HCT116 (cell line): ENCODE data around the gene PCP2. TPM values are rescaled to one million over a fixed set of nuclear protein-coding genes. Genes with fewer than 3 reads are reported as not detected.
A peak's percentile ranks its signal among the peaks of the same experiment; 100 is the strongest.

ENCODE experiments used
- ATAC-seq: fragments of 200-7000 bp; cut with Tn5 transposase; 2 replicates; pipeline ENCODE4 v1.9.1; 2020; ENCODE audit warnings: mild to moderate bottlenecking, moderate library complexity
- BruUV-seq: library from RNA; stranded (reverse); fragments of 400-500 nt; replicated peaks from 2 replicates; lab custom pipeline; 2021; lab: Mats Ljungman, UMichigan
- CTCF ChIA-PET: fragments of 300-600 bp; sonication (Branson Sonifier 250); formaldehyde crosslinking; loops from one replicate; lab custom pipeline; 2021; ENCODE audit warnings: antibody characterized with exemption; lab: Charles Lee
- POLR2A ChIA-PET: fragments of 300-600, 350-600 bp; sonication (Branson Sonifier 250); formaldehyde crosslinking; loops from one replicate; lab custom pipeline; 2021; ENCODE audit warnings: antibody characterized with exemption; lab: Charles Lee
- RAD21 ChIA-PET, 2 experiments: fragments of 300-600 bp; sonication (Branson Sonifier 250); formaldehyde crosslinking; loops; one replicate each; lab custom pipeline; 2023; ENCODE audit warnings: low total read pairs in 2 of 2; ENCODE audit not compliant: uncharacterized antibody in 2 of 2, unreplicated experiment in 2 of 2, low non-redundant PET in 1 of 2; lab: Charles Lee
- DNase-seq: peaks from one replicate; pipeline ENCODE4 v3.0.0-alpha.2; 2010; ENCODE audit warnings: low read depth, low spot score
- H2AFZ ChIP-seq: fragments of 200-600 bp; shearing (Covaris generic), sonication (generic); 2 replicates; pipeline ENCODE4 v1.6.1; 2017; ENCODE audit warnings: low read depth, mixed run types, mixed read lengths, antibody characterized with exemption, low read length; ENCODE audit not compliant: poor library complexity, severe bottlenecking
- H3K27ac ChIP-seq: 2 replicates; pipeline ENCODE4 v1.5.1; 2012; ENCODE audit warnings: low read depth, low read length
- H3K27me3 ChIP-seq: fragments of 200-600 bp; sonication (generic); 2 replicates; pipeline ENCODE4 v1.6.1; 2016; ENCODE audit warnings: mixed run types, low read length, mixed read lengths; ENCODE audit not compliant: insufficient read depth
- H3K36me3 ChIP-seq, 2 experiments: fragments of 200-500 bp in 1 of 2; fragments of 200-600 bp in 1 of 2; sonication (Bioruptor generic) in 1 of 2; sonication (generic) in 1 of 2; 2 replicates each; pipeline versions ENCODE4 v1.5.1 to v1.6.1; 2014 to 2016; ENCODE audit warnings: low read length in 2 of 2, inconsistent platforms in 1 of 2, mixed read lengths in 1 of 2, mixed run types in 1 of 2; ENCODE audit not compliant: insufficient read depth in 2 of 2, control insufficient read depth in 1 of 2
- H3K4me1 ChIP-seq, 2 experiments: fragments of 200-600 bp in 1 of 2; sonication (generic) in 1 of 2; 2 replicates each; pipeline versions ENCODE4 v1.5.1 to v1.6.1; 2012 to 2017; ENCODE audit warnings: low read length in 2 of 2, inconsistent platforms in 1 of 2, mild to moderate bottlenecking in 1 of 2, mixed read lengths in 1 of 2, mixed run types in 1 of 2, moderate library complexity in 1 of 2; ENCODE audit not compliant: insufficient read depth in 2 of 2, control insufficient read depth in 1 of 2
- H3K4me2 ChIP-seq: fragments of 200-600 bp; sonication (generic); 2 replicates; pipeline ENCODE4 v1.6.1; 2017; ENCODE audit warnings: mixed run types, low read length, mixed read lengths
- H3K4me3 ChIP-seq, 2 experiments: fragments of 200-600 bp in 1 of 2; sonication (generic) in 1 of 2; replicated peaks in 1 of 2; 2 replicates each; pipeline ENCODE4 v1.5.1; 2011 to 2016; ENCODE audit warnings: low read length in 2 of 2, control low read depth in 1 of 2, low read depth in 1 of 2, mild to moderate bottlenecking in 1 of 2, mixed read lengths in 1 of 2, mixed run types in 1 of 2
- H3K79me2 ChIP-seq: fragments of 200-600 bp; sonication (generic); 2 replicates; pipeline ENCODE4 v1.6.1; 2017; ENCODE audit warnings: mild to moderate bottlenecking, mixed run types, low read length, moderate library complexity, mixed read lengths; ENCODE audit not compliant: insufficient read depth
- H3K9ac ChIP-seq: fragments of 200-600 bp; sonication (generic); 2 replicates; pipeline ENCODE4 v1.6.1; 2016; ENCODE audit warnings: low read length, mixed read lengths
- H3K9me2 ChIP-seq: fragments of 200-600 bp; sonication (generic), shearing (Covaris generic); 2 replicates; pipeline ENCODE4 v1.6.1; 2017; ENCODE audit warnings: mixed run types, mild to moderate bottlenecking, moderate library complexity; ENCODE audit not compliant: insufficient read depth
- H3K9me3 ChIP-seq, 2 experiments: fragments of 200-500 bp in 1 of 2; fragments of 200-600 bp in 1 of 2; sonication (Bioruptor generic) in 1 of 2; sonication (generic) in 1 of 2; 2 replicates each; pipeline ENCODE4 v1.6.1; 2014 to 2017; ENCODE audit warnings: low read length in 2 of 2, mixed read lengths in 2 of 2, inconsistent platforms in 1 of 2, low read depth in 1 of 2, mild to moderate bottlenecking in 1 of 2, mixed run types in 1 of 2, moderate library complexity in 1 of 2; ENCODE audit not compliant: control insufficient read depth in 1 of 2, insufficient read depth in 1 of 2
- H4K20me1 ChIP-seq: fragments of 200-600 bp; sonication (generic), shearing (Covaris generic); 2 replicates; pipeline ENCODE4 v1.6.1; 2017; ENCODE audit warnings: mixed run types, mild to moderate bottlenecking, moderate library complexity; ENCODE audit not compliant: insufficient read depth
- CEBPB ChIP-seq: IDR thresholded peaks from 2 replicates; pipeline ENCODE4 v1.6.1; 2012; ENCODE audit warnings: low read depth
- EGR1 ChIP-seq: IDR thresholded peaks from 2 replicates; pipeline ENCODE4 v1.6.1; 2012; ENCODE audit warnings: low read depth
- ELF1 ChIP-seq: IDR thresholded peaks from 2 replicates; pipeline ENCODE4 v1.6.1; 2012; ENCODE audit warnings: low read depth, borderline replicate concordance
- EZH2 ChIP-seq: fragments of 200-600 bp; sonication (generic); IDR thresholded peaks from 2 replicates; pipeline ENCODE4 v1.6.1; 2017; ENCODE audit warnings: antibody characterized with exemption, mixed run types
- EZH2phosphoT487 ChIP-seq: fragments of 200-600 bp; IDR thresholded peaks from 2 replicates; pipeline ENCODE4 v1.6.1; 2018; ENCODE audit warnings: antibody characterized with exemption, borderline replicate concordance
- FOSL1 ChIP-seq: IDR thresholded peaks from 2 replicates; pipeline ENCODE4 v1.6.1; 2012; ENCODE audit warnings: low read depth
- JUND ChIP-seq: IDR thresholded peaks from 2 replicates; pipeline ENCODE4 v1.6.1; 2012
- POLR2A ChIP-seq: IDR thresholded peaks from 2 replicates; pipeline ENCODE4 v1.7.0; 2011; ENCODE audit warnings: borderline replicate concordance; ENCODE audit not compliant: insufficient read depth, insufficient read length; ENCODE audit errors: extremely low read depth
- POLR2AphosphoS5 ChIP-seq: IDR thresholded peaks from 2 replicates; pipeline ENCODE4 v1.6.1; 2011; ENCODE audit warnings: mild to moderate bottlenecking, low read depth, low read length, moderate library complexity
- RAD21 ChIP-seq: IDR thresholded peaks from 2 replicates; pipeline ENCODE4 v1.6.1; 2012; ENCODE audit warnings: low read depth, mild to moderate bottlenecking
- SIN3A ChIP-seq: IDR thresholded peaks from 2 replicates; pipeline ENCODE4 v1.6.1; 2012; ENCODE audit warnings: low read depth
- SP1 ChIP-seq: IDR thresholded peaks from 2 replicates; pipeline ENCODE4 v1.6.1; 2012; ENCODE audit warnings: low read depth
- SRF ChIP-seq: IDR thresholded peaks from 2 replicates; pipeline ENCODE4 v1.6.1; 2012; ENCODE audit warnings: low read depth
- TCF7L2 ChIP-seq: IDR thresholded peaks from 2 replicates; pipeline ENCODE4 v1.7.0; 2011; ENCODE audit warnings: borderline replicate concordance, inconsistent platforms; ENCODE audit not compliant: insufficient read depth, insufficient read length; ENCODE audit errors: extremely low read depth
- YY1 ChIP-seq: IDR thresholded peaks from 2 replicates; pipeline ENCODE4 v1.6.1; 2011; ENCODE audit warnings: low read length, low read depth, moderate library complexity, mild to moderate bottlenecking; ENCODE audit not compliant: insufficient replicate concordance; ENCODE audit errors: extremely low read depth
- ZFX ChIP-seq: fragments of 450-650 bp; IDR thresholded peaks from 2 replicates; pipeline ENCODE4 v1.6.1; 2017
- intact Hi-C: fragments of 100-400 bp; cut with micrococcal nuclease; formaldehyde crosslinking; loops from 2 replicates; pipeline ENCODE4 v1.10.0; 2022
- total RNA-seq: library from RNA; stranded (reverse); gene quantifications from one replicate; pipeline ENCODE4 v1.2.1, GENCODE V29; 2021; ENCODE audit not compliant: unreplicated experiment
- TF ChIP-seq, protein P1 (sequence below), 3 experiments: fragments of 200-600 bp in 1 of 3; sonication (generic) in 1 of 3; IDR thresholded peaks in 2 of 3; conservative IDR thresholded peaks in 1 of 3; 2 replicates each; pipeline ENCODE4 v1.5.1; 2012 to 2017; ENCODE audit warnings: low read depth in 2 of 3, low read length in 2 of 3, antibody characterized with exemption in 1 of 3, borderline replicate concordance in 1 of 3, control low read depth in 1 of 3, mild to moderate bottlenecking in 1 of 3, mixed read lengths in 1 of 3, mixed run types in 1 of 3, moderate library complexity in 1 of 3; ENCODE audit not compliant: insufficient read depth in 1 of 3
- TF ChIP-seq, protein P2 (sequence below): IDR thresholded peaks from 2 replicates; pipeline ENCODE4 v1.6.1; 2011; ENCODE audit warnings: mild to moderate bottlenecking, low read length, moderate library complexity; ENCODE audit not compliant: insufficient replicate concordance; ENCODE audit errors: extremely low read depth
- TF ChIP-seq, protein P3 (sequence below): IDR thresholded peaks from 2 replicates; pipeline ENCODE4 v1.6.1; 2012; ENCODE audit warnings: low read depth
- TF ChIP-seq, protein P4 (sequence below): IDR thresholded peaks from 2 replicates; pipeline ENCODE4 v1.6.1; 2012

PCP2 gene
- total RNA-seq, 1 experiment from 2014 or later, result 0.32 TPM

DNA sequence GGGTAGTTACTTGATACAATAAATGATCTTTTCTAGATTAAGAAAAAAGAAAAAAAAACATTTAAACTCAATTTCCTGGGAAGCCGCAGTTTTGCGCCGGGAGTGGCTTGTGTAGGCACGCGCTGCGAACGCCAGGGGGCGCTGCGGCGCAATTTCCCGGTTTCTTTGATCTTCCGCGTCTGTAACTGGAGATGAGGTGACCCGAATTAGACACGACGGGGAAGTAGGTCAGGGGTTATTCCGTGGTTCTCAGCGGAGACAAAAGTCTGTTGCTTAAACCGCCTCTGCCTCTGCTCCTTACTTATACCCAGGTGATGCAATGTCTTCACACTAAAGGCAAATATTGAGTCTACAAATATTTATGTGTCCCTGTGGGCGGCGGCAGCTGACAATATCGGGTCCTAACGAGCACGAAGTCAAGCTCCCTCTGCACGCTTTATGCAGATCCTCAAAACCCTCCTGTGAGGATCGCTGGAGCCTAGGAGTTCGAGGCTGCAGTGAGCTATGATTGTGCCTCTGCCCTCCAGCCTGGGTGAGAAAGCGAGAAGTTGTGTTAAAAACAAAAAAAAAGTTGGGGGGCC is 18.6 kb upstream of the PCP2 start:
- H3K27me3 ChIP-seq, result no peaks in the 10 kb centered on the region
- no peaks in the 10 kb centered on the region for H3K9me2 ChIP-seq
- H3K4me2 ChIP-seq, result peak overlapping the region; percentile 74
- ATAC-seq (peak; percentile 83), DNase-seq (peak; percentile 74)
- peak overlapping the region; percentile 32; the same call in 1 of the 2 replicates for H3K27ac ChIP-seq
- BruUV-seq, result no TSS peak
- no peaks in the 10 kb centered on the region for H3K9me3 ChIP-seq
- H3K9ac ChIP-seq, result peak overlapping the region; percentile 23; the same call in 1 of the 2 replicates
- 0 out of 4 replicates have a peak, but pooled peaks cover 0 to 3% of the 10 kb centered on the region in 2 experiments for H3K36me3 ChIP-seq
- H3K4me3 ChIP-seq, result peak overlapping the region; percentile 15 to 49
- ChIA-PET RAD21 (no interaction called here), CTCF (interaction anchor here (0.7 to 1.6 kb wide), 6 partner anchors 9 to 147 kb away, joined by 3 to 8 read pairs (median 4); partner anchors contain the start of genes RETN and TRAPPC5), POLR2A (interaction anchor here (1.6 kb wide), 1 partner anchor 29 kb away, joined by 3 read pairs; the partner anchor contains the start of gene TRAPPC5)
- peak overlapping the region; percentile 95 for H2AFZ ChIP-seq
- no peaks in the 10 kb centered on the region for H4K20me1 ChIP-seq
- H3K4me1 ChIP-seq, result peaks cover 3 to 12% of the 10 kb centered on the region in 2 experiments
- intact Hi-C loops, result loop anchor here (1.0 kb wide), 1 partner anchor 147 kb away; no protein-coding TSS in a partner anchor
- H3K79me2 ChIP-seq, result no peaks in the 10 kb centered on the region
- no peak for TF ChIP-seq SRF
- TF ChIP-seq, protein P1, sequence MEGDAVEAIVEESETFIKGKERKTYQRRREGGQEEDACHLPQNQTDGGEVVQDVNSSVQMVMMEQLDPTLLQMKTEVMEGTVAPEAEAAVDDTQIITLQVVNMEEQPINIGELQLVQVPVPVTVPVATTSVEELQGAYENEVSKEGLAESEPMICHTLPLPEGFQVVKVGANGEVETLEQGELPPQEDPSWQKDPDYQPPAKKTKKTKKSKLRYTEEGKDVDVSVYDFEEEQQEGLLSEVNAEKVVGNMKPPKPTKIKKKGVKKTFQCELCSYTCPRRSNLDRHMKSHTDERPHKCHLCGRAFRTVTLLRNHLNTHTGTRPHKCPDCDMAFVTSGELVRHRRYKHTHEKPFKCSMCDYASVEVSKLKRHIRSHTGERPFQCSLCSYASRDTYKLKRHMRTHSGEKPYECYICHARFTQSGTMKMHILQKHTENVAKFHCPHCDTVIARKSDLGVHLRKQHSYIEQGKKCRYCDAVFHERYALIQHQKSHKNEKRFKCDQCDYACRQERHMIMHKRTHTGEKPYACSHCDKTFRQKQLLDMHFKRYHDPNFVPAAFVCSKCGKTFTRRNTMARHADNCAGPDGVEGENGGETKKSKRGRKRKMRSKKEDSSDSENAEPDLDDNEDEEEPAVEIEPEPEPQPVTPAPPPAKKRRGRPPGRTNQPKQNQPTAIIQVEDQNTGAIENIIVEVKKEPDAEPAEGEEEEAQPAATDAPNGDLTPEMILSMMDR (IDR thresholded peaks at IDR 0.05 in 2 of 3, conservative IDR thresholded peaks at IDR 0.05 in 1 of 3; ENCODE audit: borderline replicate concordance in 1 of 3, insufficient read depth in 1 of 3, low read depth in 2 of 3, low read length in 2 of 3), result peak; percentile 78 to 96 (median 95)
- no peak; the same call in 1 of the 2 replicates for TF ChIP-seq RAD21
- peak; percentile 65 for TF ChIP-seq YY1
- TF ChIP-seq, protein P2, sequence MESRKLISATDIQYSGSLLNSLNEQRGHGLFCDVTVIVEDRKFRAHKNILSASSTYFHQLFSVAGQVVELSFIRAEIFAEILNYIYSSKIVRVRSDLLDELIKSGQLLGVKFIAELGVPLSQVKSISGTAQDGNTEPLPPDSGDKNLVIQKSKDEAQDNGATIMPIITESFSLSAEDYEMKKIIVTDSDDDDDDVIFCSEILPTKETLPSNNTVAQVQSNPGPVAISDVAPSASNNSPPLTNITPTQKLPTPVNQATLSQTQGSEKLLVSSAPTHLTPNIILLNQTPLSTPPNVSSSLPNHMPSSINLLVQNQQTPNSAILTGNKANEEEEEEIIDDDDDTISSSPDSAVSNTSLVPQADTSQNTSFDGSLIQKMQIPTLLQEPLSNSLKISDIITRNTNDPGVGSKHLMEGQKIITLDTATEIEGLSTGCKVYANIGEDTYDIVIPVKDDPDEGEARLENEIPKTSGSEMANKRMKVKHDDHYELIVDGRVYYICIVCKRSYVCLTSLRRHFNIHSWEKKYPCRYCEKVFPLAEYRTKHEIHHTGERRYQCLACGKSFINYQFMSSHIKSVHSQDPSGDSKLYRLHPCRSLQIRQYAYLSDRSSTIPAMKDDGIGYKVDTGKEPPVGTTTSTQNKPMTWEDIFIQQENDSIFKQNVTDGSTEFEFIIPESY, result no peak
- no peak for TF ChIP-seq EGR1
- no peak for TF ChIP-seq POLR2A
- TF ChIP-seq CEBPB, result no peak
- TF ChIP-seq SP1, result no peak; the same call in none of the 2 replicates
- TF ChIP-seq TCF7L2, result peak; percentile 100
- TF ChIP-seq FOSL1, result no peak
- TF ChIP-seq EZH2phosphoT487, result no peak
- TF ChIP-seq, protein P3, sequence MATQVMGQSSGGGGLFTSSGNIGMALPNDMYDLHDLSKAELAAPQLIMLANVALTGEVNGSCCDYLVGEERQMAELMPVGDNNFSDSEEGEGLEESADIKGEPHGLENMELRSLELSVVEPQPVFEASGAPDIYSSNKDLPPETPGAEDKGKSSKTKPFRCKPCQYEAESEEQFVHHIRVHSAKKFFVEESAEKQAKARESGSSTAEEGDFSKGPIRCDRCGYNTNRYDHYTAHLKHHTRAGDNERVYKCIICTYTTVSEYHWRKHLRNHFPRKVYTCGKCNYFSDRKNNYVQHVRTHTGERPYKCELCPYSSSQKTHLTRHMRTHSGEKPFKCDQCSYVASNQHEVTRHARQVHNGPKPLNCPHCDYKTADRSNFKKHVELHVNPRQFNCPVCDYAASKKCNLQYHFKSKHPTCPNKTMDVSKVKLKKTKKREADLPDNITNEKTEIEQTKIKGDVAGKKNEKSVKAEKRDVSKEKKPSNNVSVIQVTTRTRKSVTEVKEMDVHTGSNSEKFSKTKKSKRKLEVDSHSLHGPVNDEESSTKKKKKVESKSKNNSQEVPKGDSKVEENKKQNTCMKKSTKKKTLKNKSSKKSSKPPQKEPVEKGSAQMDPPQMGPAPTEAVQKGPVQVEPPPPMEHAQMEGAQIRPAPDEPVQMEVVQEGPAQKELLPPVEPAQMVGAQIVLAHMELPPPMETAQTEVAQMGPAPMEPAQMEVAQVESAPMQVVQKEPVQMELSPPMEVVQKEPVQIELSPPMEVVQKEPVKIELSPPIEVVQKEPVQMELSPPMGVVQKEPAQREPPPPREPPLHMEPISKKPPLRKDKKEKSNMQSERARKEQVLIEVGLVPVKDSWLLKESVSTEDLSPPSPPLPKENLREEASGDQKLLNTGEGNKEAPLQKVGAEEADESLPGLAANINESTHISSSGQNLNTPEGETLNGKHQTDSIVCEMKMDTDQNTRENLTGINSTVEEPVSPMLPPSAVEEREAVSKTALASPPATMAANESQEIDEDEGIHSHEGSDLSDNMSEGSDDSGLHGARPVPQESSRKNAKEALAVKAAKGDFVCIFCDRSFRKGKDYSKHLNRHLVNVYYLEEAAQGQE, result no peak
- TF ChIP-seq, protein P4, sequence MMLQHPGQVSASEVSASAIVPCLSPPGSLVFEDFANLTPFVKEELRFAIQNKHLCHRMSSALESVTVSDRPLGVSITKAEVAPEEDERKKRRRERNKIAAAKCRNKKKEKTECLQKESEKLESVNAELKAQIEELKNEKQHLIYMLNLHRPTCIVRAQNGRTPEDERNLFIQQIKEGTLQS, result no peak
- no peak for TF ChIP-seq SIN3A
- TF ChIP-seq POLR2AphosphoS5, result no peak
- no peak for TF ChIP-seq EZH2
- no peak for TF ChIP-seq ZFX
- no peak; the same call in 1 of the 2 replicates for TF ChIP-seq ELF1
- no peak for TF ChIP-seq JUND
